ENCODE data around the gene AGBL1.
"Not testable (repeated sequence)": the region's sequence is repeated elsewhere in the genome, so short reads cannot be mapped to it uniquely, and the experiment has no call there.

Gene AGBL1

DNA sequence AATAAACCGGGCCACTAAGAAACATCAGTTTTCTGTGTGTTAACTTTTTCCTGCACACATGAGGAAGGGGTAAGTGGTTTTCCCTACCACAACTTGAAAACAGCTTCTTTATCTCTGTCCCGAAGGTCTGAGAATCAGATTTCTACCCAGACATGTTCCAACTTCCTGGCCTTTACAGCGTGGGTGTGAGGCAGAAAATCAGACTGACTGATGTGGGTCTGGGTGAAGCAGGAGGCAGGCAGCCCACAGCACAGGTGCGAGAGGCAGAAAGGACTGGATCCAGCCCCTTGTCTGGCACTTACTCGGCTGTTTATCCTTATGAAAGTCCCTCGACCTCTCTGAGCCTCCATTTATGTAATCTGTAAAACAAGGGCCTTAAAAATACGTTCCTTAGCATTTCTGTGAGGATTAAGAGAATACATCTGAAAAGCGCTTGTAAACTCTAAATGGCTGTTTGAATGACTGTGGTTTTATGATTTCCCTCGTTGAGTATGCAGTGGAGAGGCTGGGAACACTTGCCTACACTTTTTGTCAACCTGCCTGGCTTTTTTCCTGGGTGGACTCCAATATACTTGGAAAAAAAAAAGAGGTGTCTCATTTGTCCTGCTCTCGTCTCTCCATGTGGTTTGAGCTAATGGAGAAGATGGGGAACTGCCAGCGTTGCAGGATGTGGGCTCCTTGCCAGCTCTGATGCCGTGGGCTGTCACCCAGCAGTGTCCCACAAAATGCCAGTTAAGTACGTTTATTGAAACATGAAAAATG, 3.1 kb downstream of the AGBL1 start:
- in situ Hi-C loops (cut with MboI; ENCODE audit: low sequenced_read_pairs) = no loop called here

DNA sequence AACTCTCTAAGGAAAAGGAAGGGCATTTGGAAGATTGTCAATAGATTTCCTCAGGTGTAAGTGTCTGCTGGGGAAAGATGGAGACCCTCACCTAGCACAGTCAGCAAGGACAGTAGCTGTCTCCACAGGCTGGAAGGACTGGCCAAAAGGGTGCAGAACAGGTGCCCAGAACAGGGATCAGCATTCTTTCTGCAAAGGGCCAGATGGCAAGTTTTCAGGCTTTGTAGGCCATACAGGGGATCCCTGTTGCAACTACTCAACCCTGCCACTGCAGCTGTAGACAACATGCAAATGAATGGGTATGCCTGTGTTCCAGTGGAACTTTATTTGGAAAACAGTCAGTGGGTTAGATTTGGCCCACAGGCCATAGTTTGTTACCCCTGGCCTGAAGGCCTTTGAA, 8.1 kb downstream of the AGBL1 start:
- in situ Hi-C loops (cut with MboI; ENCODE audit: low sequenced_read_pairs) = no loop called here

DNA sequence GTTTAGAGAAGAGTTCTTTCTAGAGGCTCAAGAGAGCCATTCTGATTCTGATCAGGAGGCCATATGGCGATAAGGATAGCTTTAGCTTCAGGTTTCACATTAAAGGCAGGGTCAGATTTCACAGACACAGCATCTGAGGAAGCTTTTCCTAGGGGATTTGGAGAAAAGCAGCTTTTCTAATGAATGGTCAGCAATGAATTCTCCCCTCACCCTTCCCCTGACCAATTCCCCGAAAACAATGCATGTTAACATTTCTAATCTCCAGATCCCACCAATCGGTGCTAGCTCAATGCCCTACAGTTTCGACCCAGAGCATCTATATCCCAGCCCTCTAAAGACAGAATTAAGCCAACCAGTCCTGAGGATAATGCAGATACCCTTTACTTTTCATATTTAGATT, 9.8 kb downstream of the AGBL1 start:
- in situ Hi-C loops (cut with MboI; ENCODE audit: low sequenced_read_pairs) = no loop called here

DNA sequence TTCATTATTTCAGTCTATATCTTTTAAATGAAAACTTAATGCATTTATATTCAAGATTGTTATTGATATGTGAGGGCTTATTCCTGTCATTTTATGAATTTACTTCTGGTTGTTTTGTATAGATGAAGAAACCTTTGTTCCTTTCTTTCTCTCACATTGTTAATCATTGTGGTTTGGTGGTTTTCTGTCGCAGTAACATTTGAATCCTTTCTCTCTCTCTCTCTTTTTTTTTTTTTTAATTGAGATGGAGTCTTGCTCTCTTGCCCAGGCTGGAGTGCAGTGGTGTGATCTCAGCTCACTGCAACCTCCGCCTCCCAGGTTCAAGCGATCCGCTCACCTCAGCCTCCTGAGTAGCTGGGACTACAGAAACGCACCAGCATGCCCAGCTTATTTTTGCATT, 22.1 kb downstream of the AGBL1 start:
- in situ Hi-C loops (cut with MboI; ENCODE audit: low sequenced_read_pairs) = no loop called here

DNA sequence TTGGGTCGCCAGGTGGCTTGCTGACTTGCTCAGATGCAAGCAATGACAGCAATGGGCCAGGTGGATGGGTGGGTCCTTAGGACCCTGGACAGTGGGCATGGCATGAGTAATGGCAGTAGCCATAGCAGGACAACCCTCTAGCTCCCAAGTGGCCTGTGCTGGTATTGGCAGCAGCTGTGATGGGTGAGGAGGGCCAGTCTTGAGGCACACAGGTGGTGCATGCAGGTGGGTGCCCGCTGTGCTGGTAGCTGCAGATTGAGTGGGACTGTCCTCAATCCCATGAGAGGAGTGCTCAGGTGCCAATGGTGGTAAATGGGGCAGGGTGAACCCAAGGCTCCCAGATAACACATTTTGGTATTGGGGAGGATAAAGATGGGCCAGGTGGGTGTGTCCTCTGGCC, 24.2 kb downstream of the AGBL1 start:
- in situ Hi-C loops (cut with MboI; ENCODE audit: low sequenced_read_pairs) = no loop called here

DNA sequence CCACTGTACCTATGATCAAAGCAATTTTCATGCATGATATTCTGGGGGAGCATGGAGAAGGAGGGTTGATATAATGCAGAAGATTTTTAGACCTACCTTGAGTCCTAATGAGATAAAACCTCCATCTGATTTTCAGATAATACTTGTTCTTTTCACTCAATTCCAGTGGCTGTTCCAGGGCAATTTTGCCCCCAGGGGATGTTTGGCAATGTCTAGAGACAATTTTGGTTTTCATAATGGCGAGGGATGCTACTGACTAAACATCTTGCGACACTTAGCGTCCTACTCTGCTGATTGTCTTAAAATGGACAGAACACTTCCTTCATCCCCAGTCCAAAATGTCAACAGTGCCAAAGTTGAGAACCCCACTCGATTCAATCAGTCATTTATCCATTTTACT, 26.6 kb downstream of the AGBL1 start:
- in situ Hi-C loops (cut with MboI; ENCODE audit: low sequenced_read_pairs) = no loop called here

DNA sequence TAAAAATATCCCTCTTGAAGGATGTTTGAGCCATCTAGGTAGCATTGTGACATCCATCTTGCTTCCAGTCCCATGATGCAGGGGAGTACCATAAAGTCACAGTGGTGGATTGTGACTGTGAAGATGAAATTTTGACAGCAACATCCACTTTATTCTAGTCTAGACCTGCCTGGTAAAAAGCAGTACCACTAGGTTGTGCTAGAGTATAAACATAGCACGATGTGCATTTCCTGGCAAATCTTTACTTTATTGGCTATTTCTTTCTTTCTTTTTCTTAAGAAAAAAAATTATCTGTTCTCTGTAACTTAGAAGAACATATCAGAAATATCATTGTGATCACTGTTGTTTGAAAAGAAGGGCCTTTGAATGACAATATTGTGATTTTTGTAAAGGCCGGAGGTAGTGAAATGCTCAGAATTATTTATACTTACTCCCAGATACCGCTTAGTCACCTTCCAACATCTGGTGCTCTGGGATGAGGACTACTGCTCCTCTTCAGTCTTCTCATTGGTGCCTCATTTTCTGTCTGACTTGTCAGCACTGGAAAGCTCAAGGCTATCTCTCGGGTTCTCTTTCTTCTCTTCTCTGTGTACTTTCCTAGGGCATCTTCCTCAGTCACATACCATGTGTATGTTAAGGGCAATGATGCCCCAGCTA, 35.6 kb downstream of the AGBL1 start:
- in situ Hi-C loops (cut with MboI; ENCODE audit: low sequenced_read_pairs) = no loop called here

DNA sequence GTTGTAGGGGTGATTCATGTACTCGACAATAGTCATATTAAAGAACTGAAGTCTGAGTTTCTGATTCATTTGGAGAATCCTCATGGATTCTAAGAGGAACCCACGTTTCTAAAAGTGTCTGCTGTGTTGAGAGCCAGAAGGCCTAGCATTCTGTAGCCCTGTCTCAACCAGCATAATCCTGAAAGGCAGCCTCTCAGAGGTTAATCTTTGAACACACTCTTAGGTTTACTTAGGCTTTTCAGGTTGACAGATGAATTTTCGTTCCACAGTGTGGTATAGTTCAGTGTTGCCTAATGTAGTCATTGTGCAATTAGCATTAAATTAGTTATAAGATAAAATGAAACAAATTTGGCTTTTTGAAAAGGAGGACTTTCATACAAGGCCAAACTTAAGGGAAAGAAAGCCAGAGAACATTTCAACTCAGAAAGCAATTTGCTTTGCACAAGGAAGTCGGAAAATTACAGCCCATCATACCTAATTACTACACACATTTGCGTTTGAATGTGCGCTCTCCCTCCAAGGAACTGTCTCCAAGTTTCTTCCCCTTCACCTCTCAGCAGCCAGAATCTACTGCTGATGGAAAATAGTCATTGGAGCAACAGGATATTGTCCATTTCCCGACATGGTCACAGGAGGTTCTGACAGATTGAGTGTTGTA, 42.0 kb downstream of the AGBL1 start:
- in situ Hi-C loops (cut with MboI; ENCODE audit: low sequenced_read_pairs) = no loop called here

DNA sequence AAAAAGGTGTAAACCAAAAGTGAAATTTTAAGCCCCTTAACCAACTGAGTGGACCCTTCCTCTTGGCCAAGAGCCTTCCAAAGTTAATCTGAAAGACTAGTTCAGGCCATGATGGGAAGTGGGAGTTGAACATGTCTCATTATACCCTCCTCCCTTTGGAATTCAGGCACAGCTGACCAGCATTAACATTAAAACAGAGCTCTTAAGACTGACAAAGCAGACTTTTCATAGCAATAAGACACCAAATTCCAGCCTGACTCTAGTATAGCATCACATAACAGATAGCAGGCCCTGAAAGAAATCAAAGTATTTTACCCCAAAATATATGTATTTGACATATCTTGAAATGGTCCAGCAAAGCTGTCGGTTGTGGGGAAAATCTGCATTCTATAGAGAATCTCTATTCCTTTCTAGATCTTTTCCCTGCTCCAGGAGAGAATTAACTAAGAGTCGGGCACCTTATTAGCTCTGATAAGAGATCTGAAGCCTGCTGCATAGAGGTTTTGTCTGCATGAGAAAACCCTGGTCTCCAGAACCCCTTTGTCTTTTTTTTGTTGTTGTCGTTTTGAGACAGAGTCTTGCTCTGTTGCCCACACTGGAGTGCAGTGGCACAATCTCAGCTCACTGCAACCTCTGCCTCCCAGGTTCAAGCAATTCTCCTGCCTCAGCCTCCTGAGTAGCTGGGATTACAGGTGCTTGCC, 43.2 kb downstream of the AGBL1 start:
- in situ Hi-C loops (cut with MboI; ENCODE audit: low sequenced_read_pairs) = not testable (repeated sequence)

DNA sequence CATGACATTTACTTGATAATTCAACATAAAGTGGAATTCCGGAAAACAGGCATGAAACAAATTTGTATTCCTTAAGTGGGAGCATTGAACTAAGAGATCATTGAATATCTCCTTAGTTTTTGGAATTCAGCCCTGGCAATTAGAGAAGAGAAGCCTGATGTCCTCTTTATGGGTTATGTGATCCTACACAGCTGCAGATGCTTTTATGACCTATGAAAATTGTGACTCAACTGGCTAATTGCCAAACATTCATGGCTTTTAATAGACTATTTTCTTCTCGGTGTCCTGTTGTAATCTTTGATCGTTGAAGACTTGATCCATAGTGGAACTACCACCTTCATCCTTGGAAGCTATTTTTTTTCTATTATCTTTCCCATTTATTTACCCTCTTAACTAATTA, 46.1 kb downstream of the AGBL1 start:
- in situ Hi-C loops (cut with MboI; ENCODE audit: low sequenced_read_pairs) = no loop called here

DNA sequence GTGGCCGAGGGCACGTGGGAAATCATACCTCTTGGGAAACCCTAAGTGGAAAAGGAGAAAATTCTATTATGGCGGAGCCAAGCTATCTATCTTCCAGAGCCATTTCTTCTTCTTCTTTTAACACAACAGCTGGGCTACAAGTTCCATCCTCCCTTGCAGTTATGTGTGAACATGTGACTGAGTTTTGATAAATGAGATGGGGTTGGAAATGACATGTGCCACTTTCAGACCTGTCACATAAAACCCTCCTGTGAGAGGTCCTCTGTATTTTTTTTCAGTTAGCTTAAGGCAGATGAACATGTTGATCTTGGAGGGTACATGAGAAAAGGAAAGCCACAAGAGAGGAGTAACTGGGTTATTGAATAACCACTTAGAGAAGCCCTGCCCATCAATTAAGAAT, 47.9 kb downstream of the AGBL1 start:
- in situ Hi-C loops (cut with MboI; ENCODE audit: low sequenced_read_pairs) = no loop called here

DNA sequence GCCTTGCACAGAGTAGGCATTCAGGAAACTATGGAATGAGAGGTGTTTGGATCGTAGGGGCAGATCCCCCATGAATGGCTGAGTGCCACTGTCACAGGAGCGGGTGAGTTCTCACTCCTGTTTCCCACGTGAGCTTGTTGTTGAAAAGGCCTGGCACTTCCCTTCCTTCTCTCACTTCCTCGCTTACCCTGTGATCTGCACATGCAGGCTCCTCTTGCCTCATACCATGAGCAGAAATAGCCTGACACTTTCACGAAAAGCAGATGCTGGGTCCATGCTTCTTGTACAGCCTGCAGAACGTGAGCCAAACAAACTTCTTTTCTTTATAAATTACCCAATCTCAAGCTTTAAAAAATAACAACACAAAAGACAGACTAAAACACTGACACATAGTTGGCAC, 55.4 kb downstream of the AGBL1 start:
- in situ Hi-C loops (cut with MboI; ENCODE audit: low sequenced_read_pairs) = no loop called here

DNA sequence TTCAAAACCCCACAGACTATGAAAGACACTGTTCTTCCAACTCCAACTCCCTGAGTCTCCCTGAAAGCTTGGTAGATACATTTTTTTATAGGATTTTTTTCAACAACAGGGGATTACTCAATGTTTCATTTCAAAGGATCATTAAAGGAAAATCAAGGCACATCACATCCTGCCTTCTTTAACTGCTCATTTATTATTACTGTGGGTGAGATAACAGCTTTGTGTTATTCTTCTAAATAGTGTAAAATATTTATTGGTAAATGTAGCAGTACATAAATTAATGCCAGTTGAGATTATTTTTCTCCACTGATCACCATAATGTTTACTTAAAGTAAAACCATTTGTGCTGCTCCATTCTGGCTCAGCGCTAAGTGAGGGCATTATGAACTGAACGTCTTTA, 57.2 kb downstream of the AGBL1 start:
- in situ Hi-C loops (cut with MboI; ENCODE audit: low sequenced_read_pairs) = no loop called here

DNA sequence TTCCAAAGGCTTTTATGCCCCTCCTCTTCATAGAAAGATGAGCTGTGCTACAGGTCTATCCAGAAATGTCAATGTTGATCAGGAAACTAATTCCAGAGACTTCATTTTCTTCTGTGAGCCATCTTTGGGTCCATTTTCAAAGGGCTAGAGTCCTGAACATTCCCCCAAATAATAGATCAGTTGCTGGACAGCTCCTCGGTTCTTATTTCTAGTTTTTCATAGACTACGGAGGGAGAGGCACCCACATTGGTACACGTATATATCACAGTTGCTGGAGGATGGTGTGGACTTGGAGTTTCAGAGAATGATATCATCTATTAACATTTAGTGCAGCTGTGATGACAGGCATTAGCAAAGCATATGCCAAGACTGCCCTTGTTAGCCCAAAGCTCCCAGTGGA, 59.1 kb downstream of the AGBL1 start:
- in situ Hi-C loops (cut with MboI; ENCODE audit: low sequenced_read_pairs) = no loop called here

DNA sequence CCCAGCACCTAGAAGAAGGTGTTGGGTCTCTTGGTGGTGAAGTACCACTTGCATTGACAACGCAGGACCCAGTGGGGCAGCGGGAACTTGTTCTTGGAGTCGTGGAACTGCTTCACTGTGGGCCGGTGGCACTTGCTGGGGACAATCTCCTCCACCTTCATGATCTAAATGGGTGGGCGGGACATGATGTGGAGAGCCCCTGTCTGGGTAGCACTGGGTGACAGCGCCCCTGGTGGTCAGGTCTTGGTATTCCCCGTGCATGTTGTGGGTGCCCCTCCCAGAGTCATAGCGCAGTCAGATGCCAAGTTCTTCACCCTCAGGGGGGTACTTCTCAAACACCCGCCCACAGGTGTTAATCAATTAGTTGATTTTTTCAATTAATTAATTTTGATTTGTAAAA, 60.2 kb downstream of the AGBL1 start:
- in situ Hi-C loops (cut with MboI; ENCODE audit: low sequenced_read_pairs) = no loop called here

DNA sequence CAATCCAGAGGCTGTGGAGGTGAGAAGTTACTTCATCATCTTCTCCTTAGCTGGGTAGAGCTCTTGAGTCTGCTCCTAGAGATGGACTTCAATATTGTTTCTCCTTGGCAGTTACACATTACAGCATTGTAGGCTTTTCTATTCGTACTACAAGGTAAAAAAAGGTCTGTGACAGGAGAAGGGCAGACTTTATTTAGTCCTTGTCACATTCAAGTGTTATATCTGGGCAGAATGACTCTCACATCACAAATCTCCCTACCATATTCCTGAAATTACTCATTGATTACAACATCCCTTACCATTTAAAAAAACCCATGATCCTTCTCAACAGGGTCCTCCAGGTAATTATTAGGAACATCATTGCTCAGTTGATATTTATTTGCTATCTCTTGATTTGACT, 75.0 kb downstream of the AGBL1 start:
- in situ Hi-C loops (cut with MboI; ENCODE audit: low sequenced_read_pairs) = no loop called here

DNA sequence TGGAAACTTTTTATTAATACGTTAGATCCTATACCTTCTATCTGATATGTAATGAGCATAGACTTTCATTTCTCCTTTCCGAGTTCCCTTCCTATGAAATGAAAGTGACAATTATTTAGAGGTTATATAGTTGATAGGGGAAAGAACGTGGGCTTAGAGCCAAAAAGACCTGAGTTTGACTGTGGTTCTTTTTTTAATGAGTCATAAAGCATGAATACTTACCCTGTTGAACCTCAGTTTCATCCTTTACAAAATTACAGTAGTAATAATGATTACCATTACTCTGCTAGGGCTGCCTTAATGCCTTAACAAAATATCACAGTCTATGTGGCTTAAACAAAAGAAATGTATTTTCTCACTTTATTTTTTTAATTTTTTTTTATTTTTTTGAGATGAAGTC, 75.9 kb downstream of the AGBL1 start:
- in situ Hi-C loops (cut with MboI; ENCODE audit: low sequenced_read_pairs) = no loop called here

DNA sequence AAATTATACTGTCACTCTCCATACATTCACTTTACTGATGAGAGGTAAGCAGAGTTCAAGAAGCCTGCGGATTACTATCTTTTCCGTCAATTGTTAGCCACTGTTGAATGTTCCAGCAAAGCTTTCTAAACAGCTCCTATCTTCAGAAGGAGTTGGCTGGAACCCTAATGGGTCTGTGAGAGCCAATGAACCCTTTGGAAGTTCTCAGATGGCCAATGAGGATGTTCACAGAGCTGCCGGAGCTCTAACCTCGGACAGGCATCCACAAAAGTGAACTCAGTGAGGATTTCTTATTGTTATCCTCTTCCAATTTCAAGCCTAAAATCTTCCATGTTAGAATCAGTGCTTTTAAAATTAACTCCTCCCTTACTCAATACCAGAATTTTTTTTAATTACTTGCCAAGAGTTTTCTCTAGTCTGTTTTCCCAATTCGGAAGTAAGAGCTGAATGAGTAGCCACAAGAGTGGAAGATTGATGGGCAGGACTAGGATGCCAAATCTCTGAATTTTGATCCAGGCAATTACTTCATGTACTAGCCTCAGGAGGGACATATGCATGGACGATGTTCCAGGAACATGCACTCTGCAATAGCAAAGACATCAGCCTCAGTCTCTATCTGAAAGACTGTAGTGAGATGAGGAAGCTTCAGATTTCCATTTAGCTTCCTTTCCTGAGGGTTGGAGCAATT, 78.1 kb downstream of the AGBL1 start:
- in situ Hi-C loops (cut with MboI; ENCODE audit: low sequenced_read_pairs) = no loop called here

DNA sequence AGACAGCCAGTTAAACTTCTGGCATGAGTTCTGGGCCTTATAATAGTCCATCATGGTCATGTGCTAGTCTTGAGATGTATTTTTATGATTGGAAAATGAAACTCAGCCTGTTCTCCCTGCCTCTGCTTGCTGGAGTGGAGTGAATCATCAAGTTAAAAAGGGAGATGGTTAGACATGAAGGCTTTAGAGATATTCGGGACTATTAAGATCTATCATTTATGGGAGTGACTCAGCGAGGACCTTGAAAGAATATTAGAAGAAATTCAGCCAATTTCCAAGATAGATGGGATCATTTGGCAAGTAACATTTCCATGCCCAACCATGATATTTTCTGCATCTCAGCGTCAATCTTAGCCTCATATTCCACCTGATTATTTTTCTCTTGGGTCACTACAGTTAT, 79.8 kb downstream of the AGBL1 start:
- in situ Hi-C loops (cut with MboI; ENCODE audit: low sequenced_read_pairs) = no loop called here

DNA sequence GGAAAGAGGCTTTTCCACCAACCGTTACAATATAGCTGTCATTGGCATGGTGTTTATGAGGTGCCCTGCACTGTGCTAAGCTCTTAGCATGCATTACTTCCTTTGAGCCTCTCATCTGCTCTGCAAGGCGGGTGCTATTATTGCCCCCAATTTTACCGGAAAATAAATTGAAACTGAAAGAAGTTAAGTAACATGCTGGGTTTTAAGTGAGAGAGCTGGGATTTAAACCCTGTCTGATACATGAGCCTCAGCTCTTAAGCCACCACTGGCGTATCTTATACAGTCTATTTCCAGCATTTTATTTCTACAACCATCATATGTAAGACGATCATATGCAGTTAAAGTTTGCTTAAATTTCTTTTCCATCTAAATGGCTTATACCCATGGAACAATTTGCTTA, 81.6 kb downstream of the AGBL1 start:
- in situ Hi-C loops (cut with MboI; ENCODE audit: low sequenced_read_pairs) = no loop called here

DNA sequence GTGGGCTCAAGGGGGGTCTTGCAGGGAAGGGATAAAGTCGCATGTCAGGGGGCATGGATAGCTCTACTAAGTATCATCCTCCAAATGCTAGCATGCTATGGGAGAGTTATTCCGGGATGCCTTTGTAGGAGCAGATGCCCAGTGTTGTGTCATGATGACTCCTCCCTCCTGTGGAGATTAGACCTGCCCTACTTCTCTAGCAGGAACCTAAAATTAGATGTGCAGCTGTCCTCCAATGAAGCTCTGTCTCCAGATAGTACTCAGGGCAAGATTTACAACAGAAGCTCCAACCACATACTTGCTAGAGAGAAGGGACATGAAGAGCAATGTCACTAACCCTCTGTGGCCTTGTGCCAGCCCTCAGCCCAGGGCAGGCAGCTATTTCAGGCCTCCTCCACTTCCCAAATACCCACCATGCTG, 82.5 kb downstream of the AGBL1 start:
- in situ Hi-C loops (cut with MboI; ENCODE audit: low sequenced_read_pairs) = no loop called here
